Measurements from ENCODE around the gene ZBTB20.

GRCh38 chr3:114700637-114701234 lies 446.4 kb downstream of the ZBTB20 start:
- TF ChIP-seq CTCF (conservative IDR thresholded peaks at IDR 0.05) (no peak), EZH2 (IDR thresholded peaks at IDR 0.05; ENCODE audit: low read depth) (no peak)

Measured in PC-9 (cell line).